ENCODE data around the gene TMEM132D.

TMEM132D gene

DNA sequence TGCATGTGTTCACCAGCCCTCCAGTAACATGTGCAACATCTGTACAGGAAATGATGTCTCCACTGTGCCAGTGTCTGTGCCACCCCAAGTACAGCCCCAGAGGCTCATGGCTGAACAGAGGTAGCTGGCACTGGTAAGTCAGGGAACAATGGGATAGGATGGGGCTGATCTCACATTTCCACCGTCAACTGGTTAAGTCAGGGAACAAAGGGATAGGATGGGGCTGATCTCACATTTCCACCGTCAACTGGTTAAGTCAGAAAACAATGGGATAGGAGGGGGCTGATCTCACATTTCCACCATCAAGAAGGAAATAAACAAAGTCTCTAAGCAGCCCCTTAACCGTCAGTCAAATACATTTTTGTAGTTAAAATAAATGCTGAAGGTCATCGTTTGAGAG lies 246.6 kb downstream of the TMEM132D start:
- no peak for DNase-seq

DNA sequence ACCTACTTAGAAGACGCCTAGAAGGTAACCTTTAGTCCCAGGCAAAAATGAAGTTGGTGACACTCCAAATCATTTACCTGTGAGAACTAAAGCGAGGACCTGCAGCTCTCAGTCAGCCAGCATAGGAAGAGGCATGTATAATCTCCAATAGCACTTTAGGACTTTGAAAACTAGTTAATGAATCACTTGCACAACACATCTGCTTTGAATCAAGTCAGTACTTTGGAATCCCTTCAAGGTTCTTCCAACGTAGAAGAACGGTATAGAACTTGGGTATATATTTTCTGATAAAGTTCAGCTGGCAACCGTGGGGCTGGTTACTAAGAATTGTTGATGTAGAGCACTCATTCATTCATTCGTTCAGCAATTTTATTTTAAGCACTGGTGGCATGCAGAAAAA lies 251.9 kb downstream of the TMEM132D start:
- DNase-seq, result no peak

DNA sequence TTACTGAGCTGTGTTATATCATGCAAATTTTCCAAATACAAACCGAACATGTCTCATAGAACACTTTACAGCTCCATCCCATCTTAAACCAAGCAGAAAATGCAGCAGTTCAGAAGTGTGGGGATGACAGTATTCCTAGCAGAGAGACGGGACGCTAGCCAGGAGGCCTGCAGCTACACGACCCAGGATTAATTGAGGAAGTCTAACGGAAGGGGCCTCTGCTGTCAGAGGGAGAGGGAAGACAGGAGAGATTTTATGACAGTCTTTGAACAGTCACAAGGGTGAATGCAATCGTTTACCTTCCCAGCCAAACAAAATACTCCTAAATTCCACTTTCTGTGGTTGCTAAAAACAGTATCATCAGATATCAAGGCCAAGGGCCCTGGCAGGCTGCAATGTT lies 261.9 kb downstream of the TMEM132D start:
- DNase-seq, result no peak

DNA sequence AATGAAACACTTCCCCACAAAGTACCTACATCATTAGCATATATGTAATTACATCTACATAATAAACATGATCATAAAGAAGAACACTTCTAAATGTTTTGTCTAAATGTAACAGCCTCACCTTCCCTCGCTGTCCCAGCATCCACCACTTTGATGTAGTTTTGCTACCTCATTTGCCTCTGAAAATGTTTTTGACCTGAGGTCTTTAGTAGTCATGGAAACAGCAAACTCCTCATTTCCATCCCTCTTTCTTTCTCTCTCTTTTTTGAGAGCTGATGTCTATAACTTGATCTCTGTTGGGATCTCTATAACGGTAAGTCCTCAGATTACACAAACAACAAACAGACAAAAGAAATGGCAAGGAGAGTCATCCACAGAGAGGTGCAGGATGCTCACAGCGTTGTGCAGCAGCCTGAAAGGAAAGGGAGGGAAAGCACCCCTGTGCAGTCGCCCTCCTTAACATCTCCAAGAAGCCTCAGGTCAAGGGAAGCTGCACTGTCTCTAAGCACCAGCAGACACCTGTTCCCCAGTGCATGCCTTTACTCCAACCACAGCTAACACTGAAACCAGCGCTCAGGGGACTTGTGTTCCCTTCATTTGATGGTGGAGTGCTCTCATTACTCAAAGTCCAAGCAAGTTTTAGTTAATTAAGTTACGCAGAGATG lies 268.7 kb downstream of the TMEM132D start:
- no peak for DNase-seq

DNA sequence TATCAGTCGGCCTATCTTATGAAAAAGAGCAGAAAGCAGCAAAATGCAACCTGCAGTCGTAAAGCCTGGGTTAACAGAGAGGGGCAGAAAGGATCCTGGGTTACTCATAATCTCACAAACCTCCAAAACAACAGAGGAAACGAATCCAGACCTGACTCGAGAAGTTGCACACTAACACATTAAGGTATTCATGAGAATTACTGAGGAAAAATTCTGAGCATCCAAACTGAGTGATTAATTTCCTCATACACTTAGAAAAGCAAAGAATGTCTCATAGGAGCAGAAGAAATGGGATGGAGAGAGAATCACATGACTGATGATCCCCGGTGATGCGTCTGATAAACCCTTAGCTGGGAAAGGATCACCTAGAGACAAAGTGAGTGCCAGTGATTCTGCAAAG lies 272.5 kb downstream of the TMEM132D start:
- DNase-seq, result no peak

DNA sequence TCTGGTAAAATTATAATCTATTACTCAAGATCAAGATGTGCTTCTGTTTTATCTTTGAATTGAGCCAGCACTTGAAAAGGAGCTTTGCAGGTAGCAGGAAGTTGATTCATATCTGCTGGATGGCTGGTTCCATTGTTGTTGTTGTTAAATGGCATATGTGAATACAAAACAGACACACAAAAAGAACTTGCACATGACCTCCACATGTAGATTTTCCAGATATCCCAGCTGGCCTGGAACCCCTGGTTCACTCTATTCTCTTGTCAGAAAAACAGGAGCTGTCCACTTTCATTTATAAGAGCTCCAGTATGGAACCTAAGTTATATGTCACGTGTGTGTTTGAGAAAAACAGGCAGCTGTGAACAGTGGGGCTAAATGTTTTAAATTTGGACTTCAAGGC lies 273.9 kb downstream of the TMEM132D start:
- no peak for DNase-seq

DNA sequence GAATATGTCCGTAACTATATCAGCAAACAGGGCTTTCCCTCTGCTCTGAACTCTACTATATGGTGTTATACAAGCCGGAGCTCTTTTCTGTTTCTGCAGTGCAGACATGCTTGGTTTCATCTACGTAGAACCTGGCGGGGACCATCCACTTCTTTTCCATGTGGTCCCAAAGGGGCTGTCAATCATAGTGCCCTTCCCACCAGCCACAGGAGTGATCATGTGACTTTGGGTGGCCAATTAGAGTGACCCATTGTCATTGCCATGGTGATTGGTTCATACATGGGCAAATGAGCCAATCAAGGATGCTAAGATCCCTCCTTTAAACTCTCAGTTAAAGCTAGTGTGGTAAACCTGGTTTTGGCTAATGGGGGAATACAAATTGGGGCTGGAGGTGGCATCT lies 281.3 kb downstream of the TMEM132D start:
- DNase-seq, result no peak

DNA sequence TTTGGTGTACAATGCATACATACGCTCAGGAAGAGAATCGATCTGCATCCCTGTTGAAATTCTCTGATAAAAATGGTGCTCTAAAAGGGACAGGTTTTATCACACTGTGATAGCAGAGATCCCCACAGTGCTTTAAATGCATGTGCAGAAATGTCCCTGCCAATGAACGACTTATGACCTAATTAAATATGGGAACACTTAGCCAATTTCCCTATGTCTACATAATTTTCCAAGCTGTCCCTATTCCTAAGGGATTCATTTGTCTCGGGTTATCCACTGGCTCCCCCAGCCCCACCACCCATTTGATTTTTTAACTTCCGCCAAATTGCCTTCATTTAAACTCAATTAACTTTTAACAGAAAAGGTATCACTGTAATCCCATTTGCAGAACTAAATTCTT lies 284.6 kb downstream of the TMEM132D start:
- no peak for DNase-seq

DNA sequence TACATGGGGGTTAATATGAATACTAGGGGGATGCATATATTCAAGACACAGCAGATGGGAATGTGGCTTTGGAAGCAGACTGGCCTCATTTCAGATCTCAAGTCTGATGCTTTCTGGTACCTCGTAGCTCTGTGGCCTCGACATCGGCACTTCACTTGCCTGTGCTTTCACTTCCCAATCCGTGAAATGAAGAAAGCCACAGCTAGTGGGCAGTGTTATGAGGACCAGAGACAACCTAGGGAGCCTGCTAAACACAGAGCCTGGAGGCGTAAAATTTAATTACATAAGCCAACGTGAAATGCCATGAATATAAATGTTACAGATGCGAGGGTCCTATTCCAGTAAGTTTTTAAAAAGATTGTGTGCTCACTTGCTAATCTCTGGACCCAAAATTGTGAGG lies 286.0 kb downstream of the TMEM132D start:
- DNase-seq, result no peak

DNA sequence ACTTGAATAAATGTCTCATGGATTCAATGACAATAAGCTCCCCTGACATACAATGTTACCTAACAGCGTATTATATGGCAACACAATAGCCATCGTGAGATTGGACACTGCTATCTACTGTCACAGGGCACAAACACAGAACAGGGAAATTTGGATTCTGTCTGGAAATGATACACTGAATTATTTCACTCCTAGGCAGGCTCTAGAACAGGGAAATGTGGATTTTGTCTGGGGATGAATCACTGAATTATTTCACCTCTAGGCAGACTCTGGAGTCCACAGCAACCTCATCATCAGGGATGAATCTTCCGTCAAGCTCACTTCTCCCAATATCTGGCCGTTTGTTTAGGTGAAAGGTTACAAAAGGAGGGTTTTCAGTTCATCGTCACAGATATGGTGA lies 288.8 kb downstream of the TMEM132D start:
- DNase-seq, result no peak

DNA sequence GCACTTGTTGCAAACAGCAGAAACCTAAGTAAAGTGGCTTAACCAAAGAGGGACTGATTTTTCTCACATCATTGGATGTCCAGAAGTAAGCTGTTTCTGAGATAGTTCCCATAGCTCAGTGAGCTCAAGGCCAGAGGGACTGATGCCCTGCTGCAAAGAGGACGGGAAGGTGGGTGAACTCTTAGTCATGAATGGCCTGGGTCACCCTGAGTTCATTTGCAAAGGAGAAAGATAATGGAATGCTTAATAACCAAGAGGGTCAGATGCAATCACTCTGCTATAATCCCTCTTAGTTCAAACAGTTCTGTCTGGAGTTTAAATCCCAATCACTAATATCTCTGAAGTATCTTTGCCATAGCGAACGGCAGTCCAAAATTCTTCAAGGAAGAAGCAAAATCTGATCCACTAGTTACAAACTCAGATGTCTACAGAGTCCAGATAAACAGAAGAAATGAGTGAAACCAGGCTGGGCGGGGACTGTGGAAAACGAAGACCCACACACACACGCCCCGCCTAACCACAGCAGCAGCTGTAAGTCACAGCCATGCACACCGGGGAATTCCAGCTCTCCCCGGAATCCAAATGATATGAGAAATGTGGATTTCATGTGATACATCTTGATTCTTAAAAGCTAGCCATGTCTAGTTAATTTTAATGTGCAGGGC lies 289.5 kb downstream of the TMEM132D start:
- no peak for DNase-seq

DNA sequence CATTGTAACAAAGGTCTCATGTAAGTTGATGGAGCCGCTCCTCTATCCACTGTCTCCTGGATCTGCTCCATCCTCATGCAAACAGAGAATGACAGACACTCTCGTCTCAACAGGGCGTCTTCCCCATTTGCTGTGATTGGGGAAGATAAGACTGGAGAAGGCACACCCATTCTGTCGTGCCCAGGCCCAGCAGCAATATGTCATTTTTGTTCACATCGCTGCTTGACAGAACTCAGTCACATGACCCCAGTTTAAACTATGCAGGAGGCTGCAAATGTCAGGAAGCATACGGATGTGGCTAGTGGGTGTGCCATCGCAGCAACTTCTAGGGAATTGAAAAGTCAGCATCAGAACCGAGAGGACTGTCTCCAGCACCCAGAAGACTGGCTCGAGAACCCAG lies 290.5 kb downstream of the TMEM132D start:
- no peak for DNase-seq

DNA sequence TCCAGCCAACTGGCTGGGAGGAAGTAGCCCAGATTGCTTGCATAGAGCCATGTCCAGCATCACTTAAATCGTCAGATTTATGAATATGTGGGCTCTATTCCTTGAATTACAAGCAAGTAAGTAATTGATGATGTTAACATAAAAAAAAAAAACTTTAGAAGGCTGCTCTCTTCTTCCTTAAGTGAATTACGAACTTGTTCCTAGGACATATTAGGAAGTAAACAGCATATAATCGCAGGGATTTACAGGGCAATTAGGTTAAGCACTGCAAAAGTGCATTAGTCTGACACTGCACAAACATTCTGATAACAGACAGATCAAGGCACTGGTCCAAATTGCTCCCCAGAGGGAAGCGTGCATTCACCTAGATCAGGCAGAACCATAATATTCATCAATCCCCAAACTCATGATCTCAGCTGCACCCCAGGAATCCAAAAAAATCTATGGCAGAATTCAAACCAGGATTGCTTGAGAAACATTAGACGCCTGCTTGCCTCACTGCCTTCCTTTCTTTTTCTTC lies 293.2 kb downstream of the TMEM132D start:
- no peak for DNase-seq

DNA sequence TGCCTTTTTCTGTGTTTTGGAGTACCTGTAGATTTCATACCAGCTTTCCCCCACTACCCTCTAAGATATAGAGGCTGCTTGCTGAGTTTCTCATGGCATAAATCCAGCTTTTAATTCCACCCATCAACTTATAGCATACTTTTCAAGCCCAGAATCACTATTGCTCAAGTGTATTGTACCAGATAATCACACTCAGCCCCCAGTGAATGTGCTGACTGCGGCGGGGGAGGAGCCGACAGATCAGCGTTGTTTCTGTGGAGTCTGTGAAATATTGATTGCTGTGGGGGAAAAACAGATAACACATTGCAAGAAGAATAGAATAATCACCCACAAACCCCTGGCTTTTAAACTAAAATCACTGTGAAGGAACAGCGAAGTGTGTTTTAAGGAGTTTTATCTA lies 296.1 kb downstream of the TMEM132D start:
- DNase-seq, result no peak

DNA sequence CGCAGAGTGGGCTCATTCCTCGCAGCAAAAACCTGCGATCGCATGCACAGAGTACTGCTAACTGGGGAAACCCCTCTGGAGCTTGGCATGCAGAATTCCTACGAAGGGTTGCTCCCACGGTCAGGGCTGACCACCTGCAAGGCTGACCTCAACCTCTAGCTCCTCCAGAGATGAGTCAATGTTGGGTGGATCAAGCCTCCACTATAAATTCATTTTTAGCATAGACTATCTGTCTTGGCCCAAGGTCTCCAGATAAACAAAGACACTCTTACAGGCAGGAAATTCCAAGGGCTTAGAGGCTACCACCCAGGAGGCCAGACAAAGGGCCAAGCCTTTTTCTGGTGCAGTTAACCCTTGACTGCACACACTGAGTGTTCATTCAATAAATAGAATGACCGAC lies 296.5 kb downstream of the TMEM132D start:
- DNase-seq, result no peak

DNA sequence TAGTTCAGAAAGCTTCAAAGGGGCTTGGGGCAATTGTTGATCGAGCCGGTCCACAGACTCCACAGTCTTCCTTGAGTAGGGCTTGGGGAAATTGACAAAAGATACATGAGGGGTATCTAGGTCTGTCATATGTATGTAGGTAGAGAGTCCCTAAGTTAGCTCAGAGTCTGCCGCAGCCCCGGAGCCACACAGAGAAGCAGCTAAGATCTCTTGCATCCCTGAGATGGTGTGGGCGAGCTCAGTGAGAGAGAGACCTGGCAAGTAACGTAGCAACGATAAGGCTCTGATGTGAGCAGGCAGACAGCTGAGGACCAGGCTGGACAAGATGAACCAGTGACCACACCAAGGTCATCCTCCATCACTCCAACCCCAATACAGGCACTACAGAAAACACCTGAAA lies 297.6 kb downstream of the TMEM132D start:
- DNase-seq, result no peak

DNA sequence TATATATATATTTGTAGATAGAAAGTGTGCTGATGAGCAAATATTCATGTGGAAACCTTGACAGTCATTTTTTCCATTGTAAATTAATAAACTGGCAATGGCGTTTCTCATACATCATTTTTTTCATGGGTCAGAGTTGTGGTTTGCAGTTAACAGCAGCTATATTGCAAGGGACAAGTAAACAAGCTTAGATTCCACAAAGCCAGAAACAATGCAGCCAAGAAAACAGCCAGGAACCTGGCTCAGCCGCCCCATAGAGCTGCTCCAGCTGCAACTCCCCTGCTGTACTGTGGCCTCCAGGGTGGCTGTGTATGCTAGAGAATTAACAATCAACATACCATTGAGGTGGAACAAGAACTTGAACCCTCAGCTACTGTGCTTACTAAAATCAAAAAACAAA lies 298.2 kb downstream of the TMEM132D start:
- no peak for DNase-seq

DNA sequence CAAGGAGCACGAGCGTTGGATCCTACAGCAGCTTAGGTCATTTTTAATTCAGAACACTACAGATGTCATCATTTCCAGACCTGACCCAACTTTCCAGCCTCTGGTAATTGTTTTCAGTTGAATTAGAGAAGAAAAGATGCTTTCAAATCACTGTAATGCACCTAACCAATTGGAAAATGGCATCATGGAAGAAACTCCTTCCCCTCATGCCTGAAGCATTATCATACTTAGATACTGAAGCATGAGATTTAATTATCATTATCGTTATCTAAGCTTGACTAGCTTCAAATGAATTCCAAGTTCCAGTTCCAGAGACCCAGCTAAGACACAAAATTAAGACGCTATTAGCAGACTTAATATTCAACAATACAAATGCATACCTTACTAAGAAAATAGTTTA lies 299.3 kb downstream of the TMEM132D start:
- DNase-seq, result no peak

DNA sequence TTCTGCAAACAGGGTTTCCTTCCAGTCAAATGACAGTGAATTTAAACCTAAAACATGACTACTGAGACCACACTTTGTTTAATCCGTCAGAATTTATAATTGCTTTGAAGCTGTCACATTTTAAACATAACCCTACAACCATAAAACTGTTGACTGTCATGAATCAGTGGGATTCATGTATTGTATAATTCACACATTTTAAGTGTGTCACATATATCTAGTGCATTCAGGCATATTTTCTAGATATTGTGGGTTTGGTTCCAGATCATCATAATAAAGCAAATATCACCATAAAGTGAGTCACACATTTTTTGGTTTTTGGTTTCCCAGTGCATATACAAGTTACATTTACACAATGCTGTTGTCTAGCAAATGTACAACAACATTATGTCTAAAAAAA lies 304.4 kb downstream of the TMEM132D start:
- no peak for DNase-seq

DNA sequence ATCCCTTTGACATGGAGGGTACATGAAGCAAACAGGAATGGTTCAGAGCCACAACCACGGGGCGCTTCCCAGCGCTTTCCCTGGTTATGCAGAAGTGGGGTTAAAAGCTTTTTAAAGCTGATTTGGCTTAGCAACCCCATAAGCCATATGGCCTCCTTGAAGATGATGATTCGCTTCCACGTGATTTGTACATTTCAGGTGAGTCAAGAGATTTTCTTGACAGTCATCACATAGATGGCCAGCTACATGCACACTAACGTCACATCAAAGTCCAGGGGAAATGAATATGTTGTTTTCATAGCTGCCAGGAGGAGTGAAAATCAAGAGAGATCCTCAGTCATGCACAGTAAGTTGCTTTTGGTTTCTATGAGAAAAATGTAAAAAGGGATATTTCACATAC lies 309.7 kb downstream of the TMEM132D start:
- no peak for DNase-seq

DNA sequence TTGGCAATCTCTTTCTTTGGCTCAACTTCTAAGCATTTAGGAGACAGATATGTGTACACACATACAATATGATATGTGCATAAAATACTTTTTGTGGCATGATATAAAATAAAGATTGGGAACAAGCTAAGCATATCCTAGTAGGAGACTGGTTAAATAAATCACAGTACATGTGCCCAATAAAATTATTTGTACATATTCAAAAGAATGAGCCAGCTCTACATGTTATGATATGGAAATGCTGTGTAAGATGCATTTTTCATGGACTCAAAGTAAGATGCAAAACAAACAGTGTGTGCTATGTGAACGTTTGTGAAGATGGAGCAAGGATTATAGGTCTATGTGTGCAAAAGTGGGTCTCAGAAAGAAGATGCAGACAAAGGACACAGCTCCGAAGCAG lies 311.4 kb downstream of the TMEM132D start:
- DNase-seq, result no peak

DNA sequence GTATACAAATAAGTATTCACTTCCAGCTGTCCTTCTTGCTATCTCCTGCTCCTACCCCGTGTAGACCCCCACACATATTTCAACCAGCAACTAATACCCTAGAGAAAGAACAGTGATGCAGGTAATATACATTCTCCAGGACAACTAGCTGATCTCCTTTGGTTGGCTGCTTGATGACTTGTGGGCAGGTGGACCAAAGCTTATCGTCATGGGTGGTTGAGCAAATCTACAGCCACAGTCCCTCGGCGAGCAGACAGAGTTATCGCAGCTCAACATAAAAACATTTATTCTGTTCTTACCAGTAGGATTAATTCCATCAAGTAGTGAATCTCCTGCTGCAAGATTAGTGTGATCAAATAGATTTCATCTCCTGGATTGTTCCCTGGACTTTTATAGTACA lies 314.3 kb downstream of the TMEM132D start:
- DNase-seq, result no peak

DNA sequence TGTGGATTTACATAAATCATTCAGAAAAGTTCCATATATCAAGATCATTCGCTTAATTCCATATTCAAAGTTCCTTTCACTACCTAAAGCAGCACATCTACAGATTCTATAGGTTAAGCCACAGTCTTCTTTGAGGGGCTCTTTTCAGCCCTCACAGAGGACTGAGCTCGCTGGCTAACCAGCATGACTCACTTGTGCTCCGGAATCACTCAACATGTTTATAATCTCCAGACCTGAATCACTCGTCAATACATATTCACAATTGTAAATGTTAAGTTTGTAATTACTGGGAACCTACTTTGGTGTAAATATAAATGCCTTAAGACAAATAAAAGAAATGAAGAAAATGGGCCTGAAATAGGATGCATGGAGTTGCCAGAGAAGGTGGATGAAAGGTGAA lies 315.7 kb downstream of the TMEM132D start:
- DNase-seq, result no peak

DNA sequence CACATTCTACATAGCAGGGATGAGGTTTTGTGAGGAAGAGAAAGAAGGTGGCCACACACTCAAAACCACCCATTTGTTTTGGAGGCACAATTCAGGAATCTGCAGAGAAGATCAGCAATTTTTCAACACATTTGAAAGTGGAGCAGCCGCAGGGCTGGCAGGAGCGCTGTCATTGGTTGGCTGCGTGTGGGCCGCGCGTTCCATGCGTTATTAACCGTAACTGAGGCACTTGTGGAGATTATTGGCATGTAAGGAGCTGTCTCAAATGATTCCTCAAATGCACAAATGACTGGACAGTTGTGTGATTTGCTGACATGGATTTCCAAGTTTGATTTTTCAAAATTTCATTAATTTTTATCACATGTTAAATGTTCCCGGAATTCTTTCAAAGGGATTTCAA lies 318.5 kb downstream of the TMEM132D start:
- DNase-seq, result no peak

DNA sequence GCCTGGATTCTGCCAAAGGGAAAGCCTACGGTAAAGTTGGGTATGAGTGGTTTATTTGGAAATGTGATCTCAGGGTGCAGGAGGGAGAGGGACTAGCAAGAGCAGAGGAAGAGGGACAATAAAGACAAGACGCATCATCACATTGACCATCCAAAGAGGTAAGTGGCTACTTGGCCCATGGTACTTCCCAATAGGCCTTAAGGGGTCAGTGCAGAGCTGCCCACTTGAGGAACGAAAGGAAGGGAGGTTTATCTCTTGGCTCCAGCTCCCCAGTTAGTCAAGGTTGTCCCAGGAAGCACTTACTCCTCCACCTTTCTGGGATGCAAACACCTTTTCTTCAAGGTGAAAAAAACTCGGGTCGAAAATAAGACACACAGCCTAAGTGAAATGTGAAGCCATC lies 323.9 kb downstream of the TMEM132D start:
- no peak for DNase-seq

All from activated gamma-delta T cell (primary cell).